Thymus (tissue), 11 donors: ENCODE measurements around the gene RPL41. TPM values are rescaled to one million over a fixed set of nuclear protein-coding genes. Genes with fewer than 3 reads are reported as not detected.
A peak's percentile ranks its signal among the peaks of the same experiment; 100 is the strongest.

Experiments
- DNase-seq, 9 donors: peaks; one replicate each; pipeline ENCODE4 v3.0.0-alpha.2; 2013; ENCODE audit warnings: low spot score in 9 of 9, low read depth in 6 of 9, missing footprints in 1 of 9
- H3K27ac ChIP-seq, 2 donors: one replicate each; pipeline ENCODE4 v1.5.1; 2013; ENCODE audit warnings: control low read depth in 1 of 2, low read depth in 1 of 2, low read length in 1 of 2, mild to moderate bottlenecking in 1 of 2, moderate library complexity in 1 of 2
- H3K27me3 ChIP-seq, 2 donors: one replicate each; pipeline ENCODE4 v1.5.1; 2013; ENCODE audit warnings: low read length in 1 of 2; ENCODE audit not compliant: control insufficient read depth in 2 of 2, insufficient read depth in 1 of 2
- H3K36me3 ChIP-seq, 2 donors: one replicate each; pipeline ENCODE4 v1.5.1; 2013; ENCODE audit warnings: low read length in 1 of 2, mild to moderate bottlenecking in 1 of 2, moderate library complexity in 1 of 2; ENCODE audit not compliant: control insufficient read depth in 2 of 2, insufficient read depth in 2 of 2
- H3K4me1 ChIP-seq, 2 donors: one replicate each; pipeline ENCODE4 v1.5.1; 2013; ENCODE audit warnings: low read length in 2 of 2; ENCODE audit not compliant: control insufficient read depth in 2 of 2, insufficient read depth in 2 of 2
- H3K4me3 ChIP-seq, 2 donors: one replicate each; pipeline ENCODE4 v1.5.1; 2013; ENCODE audit warnings: low read length in 2 of 2, control low read depth in 1 of 2, mild to moderate bottlenecking in 1 of 2
- H3K9me3 ChIP-seq, 2 donors: one replicate each; pipeline ENCODE4 v1.5.1; 2013; ENCODE audit warnings: low read length in 1 of 2, mild to moderate bottlenecking in 1 of 2; ENCODE audit not compliant: control insufficient read depth in 2 of 2, insufficient read depth in 1 of 2
- WGBS: extraction: QIAGEN DNeasy Blood & Tissue Kit; methylation state at CpG from one replicate; pipeline ENCODE4 v1.1.7; 2013; 5-methylcytosine and 5-hydroxymethylcytosine counted together
- polyA plus RNA-seq: library from polyadenylated mRNA; stranded (reverse); fragments of 200-250 nt; gene quantifications from one replicate; pipeline ENCODE4 v1.2.3, GENCODE V29; 2013
- total RNA-seq: library from RNA; stranded (reverse); fragments of 120-200 nt; gene quantifications from one replicate; pipeline ENCODE4 v1.2.4, GENCODE V29; 2013
- donor health status: healthy.

Gene RPL41
- total and polyA plus RNA-seq, 2 donors, result 5,569 to 9,819 TPM

DNA sequence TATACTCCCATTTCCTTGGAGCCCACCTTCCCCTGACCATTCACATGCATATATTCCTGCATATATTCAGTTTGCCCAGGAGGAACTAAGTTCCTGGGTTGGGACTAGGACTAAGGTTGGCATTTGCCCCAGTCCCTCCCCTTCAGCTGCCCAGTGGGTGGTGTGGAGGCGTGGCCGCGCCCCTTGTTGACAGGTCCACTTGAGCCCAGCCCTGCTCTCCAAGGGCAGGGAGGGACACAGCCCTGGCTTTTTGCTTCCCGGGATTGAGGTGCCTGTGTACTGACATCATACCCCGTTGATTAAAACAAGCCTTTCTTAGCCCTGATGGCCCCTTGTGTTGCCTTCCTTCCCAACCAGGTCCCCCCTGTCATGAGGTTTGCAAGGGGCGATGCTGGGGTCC is 29.2 kb upstream of the RPL41 start:
- Histone ChIP-seq H3K9me3 (no peaks in the 10 kb centered on the region), H3K36me3 (no peaks in the 10 kb centered on the region), H3K27me3 (peaks cover 0 to 26% of the 10 kb centered on the region in 2 donors), H3K4me1 (no peaks in the 10 kb centered on the region), H3K4me3 (no peak overlapping the region), H3K27ac (no peak overlapping the region)
- DNase-seq, result no peak
- WGBS, result 97% methylated on average over 6 of the region's 6 CpGs

- no peaks in the 10 kb centered on the region for H3K36me3 ChIP-seq
Measured at GRCh38 chr12:56097738-56098137, 18.7 kb upstream of the RPL41 start.

DNA sequence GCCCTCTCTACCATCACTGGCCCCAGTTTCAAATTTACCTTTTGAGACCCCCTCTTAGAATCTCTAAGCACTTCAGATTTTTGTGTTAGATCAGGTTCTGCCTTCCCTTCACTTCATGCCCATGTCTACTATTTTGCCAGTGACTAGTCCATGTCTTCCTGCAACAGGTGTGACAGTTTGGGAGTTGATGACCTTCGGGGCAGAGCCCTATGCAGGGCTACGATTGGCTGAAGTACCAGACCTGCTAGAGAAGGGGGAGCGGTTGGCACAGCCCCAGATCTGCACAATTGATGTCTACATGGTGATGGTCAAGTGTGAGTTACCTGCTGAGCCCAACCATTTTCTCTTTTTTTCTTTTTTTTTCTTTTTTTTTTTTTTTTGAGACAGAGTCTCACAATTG is 17.8 kb upstream of the RPL41 start:
- 94% methylated on average over 3 of the region's 3 CpGs for WGBS

More at GRCh38 chr12:56097738-56098137, 18.7 kb upstream of the RPL41 start:
- no peak overlapping the region for H3K27ac ChIP-seq
- no peak overlapping the region for H3K4me3 ChIP-seq
- peaks cover 2 to 14% of the 10 kb centered on the region in 2 donors for H3K27me3 ChIP-seq
- WGBS, result 95% methylated on average over 6 of the region's 6 CpGs
- peaks cover 3 to 6% of the 10 kb centered on the region in 2 donors for H3K4me1 ChIP-seq
- no peaks in the 10 kb centered on the region for H3K9me3 ChIP-seq
- DNase-seq, result no peak

DNA sequence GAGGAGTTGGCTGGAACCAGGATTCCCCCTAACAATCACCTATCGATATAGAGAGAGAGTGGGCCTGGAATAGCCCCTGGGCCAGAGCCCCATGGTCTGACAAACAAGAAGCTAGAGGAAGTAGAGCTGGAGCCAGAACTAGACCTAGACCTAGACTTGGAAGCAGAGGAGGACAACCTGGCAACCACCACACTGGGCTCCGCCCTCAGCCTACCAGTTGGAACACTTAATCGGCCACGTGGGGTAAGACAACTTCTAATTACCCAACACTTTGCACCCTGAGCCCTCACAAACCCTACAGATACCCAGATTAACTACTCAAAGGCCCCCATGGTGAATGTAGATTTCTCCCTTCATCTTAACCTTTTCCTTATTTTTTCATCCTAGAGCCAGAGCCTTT is 16.6 kb upstream of the RPL41 start:
- no peak overlapping the region for H3K27ac ChIP-seq
- no peak for DNase-seq

More for the DNA sequence above, 17.8 kb upstream of the RPL41 start:
- H3K27ac ChIP-seq, result no peak overlapping the region
- H3K4me3 ChIP-seq, result no peak overlapping the region
- H3K27me3 ChIP-seq, result peaks cover 2 to 11% of the 10 kb centered on the region in 2 donors
- H3K9me3 ChIP-seq, result no peaks in the 10 kb centered on the region
- peaks cover 9 to 15% of the 10 kb centered on the region in 2 donors for H3K4me1 ChIP-seq
- no peak for DNase-seq
- H3K36me3 ChIP-seq, result no peaks in the 10 kb centered on the region

GRCh38 chr12:56101045-56101444 is 15.4 kb upstream of the RPL41 start:
- H3K4me1 ChIP-seq, result peaks cover 14 to 30% of the 10 kb centered on the region in 2 donors
- no peaks in the 10 kb centered on the region for H3K36me3 ChIP-seq
- 95% methylated on average over 14 of the region's 14 CpGs for WGBS
- no peak overlapping the region for H3K27ac ChIP-seq
- no peak overlapping the region for H3K4me3 ChIP-seq
- no peak for DNase-seq
- H3K27me3 ChIP-seq, result peaks cover 0 to 11% of the 10 kb centered on the region in 2 donors
- H3K9me3 ChIP-seq, result peaks cover 0 to 5% of the 10 kb centered on the region in 2 donors

More for the DNA sequence above, 16.6 kb upstream of the RPL41 start:
- over 99% methylated on average over 4 of the region's 4 CpGs for WGBS
- Histone ChIP-seq H3K4me3 (no peak overlapping the region), H3K36me3 (no peaks in the 10 kb centered on the region), H3K4me1 (peaks cover 9 to 17% of the 10 kb centered on the region in 2 donors), H3K27me3 (peaks cover 2 to 11% of the 10 kb centered on the region in 2 donors), H3K9me3 (peaks cover 0 to 5% of the 10 kb centered on the region in 2 donors)

GRCh38 chr12:56102683-56103065 is 13.8 kb upstream of the RPL41 start:
- no peak overlapping the region for H3K4me3 ChIP-seq
- peaks cover 15 to 37% of the 10 kb centered on the region in 2 donors for H3K4me1 ChIP-seq
- H3K36me3 ChIP-seq, result peaks cover 7 to 16% of the 10 kb centered on the region in 2 donors

DNA sequence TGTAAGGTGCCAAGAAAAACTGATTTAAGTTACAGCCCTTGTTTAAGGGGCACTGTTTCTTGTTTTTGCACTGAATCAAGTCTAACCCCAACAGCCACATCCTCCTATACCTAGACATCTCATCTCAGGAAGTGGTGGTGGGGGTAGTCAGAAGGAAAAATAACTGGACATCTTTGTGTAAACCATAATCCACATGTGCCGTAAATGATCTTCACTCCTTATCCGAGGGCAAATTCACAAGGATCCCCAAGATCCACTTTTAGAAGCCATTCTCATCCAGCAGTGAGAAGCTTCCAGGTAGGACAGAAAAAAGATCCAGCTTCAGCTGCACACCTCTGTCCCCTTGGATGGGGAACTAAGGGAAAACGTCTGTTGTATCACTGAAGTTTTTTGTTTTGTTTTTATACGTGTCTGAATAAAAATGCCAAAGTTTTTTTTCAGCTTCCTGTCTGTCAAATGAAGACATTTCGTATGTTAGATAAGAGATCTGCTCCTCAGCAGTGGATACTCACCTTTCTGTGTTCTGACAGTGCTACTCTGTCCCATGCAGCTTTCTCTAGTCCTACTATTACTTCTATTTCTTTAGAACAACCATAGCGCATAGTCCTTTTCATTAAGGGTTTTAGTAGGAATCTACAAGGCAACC is 13.2 kb upstream of the RPL41 start:
- H3K4me3 ChIP-seq, result peak overlapping the region; percentile 84 to 90

More at GRCh38 chr12:56102683-56103065, 13.8 kb upstream of the RPL41 start:
- H3K27me3 ChIP-seq, result no peaks in the 10 kb centered on the region
- H3K27ac ChIP-seq, result peak overlapping the region; percentile 56 to 78
- WGBS, result 100% methylated on average over 1 of the region's 1 CpG
- peaks cover 0 to 5% of the 10 kb centered on the region in 2 donors for H3K9me3 ChIP-seq
- no peak for DNase-seq

DNA sequence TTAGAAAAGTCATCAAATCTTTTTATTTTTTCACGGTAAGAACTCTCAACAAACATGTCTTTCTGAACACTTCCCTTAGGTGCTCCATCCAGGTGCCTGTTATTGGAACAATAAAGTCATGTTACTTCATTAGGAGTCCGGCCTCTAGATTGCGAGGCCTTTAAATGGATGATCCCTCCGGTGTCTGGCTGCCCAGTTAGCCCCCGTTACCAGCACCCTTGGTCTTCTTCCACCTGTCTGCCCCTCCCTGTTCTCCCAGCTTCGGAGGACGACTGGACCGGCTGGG is 12.7 kb upstream of the RPL41 start:
- DNase-seq, result no peak
- Histone ChIP-seq H3K27ac (peak overlapping the region; percentile 78 to 93), H3K36me3 (peaks cover 9 to 26% of the 10 kb centered on the region in 2 donors), H3K4me3 (peak overlapping the region; percentile 84 to 90), H3K27me3 (no peaks in the 10 kb centered on the region), H3K9me3 (peaks cover 0 to 5% of the 10 kb centered on the region in 2 donors), H3K4me1 (peaks cover 15 to 37% of the 10 kb centered on the region in 2 donors)
- 4% methylated on average over 8 of the region's 8 CpGs for WGBS

More for the DNA sequence above, 13.2 kb upstream of the RPL41 start:
- 42% methylated on average over 6 of the region's 6 CpGs for WGBS
- peak in 2 of 9 donors; percentile 21 to 56 for DNase-seq
- Histone ChIP-seq H3K27ac (peak overlapping the region; percentile 78 to 86), H3K9me3 (peaks cover 0 to 5% of the 10 kb centered on the region in 2 donors), H3K4me1 (peaks cover 15 to 37% of the 10 kb centered on the region in 2 donors), H3K36me3 (peaks cover 9 to 21% of the 10 kb centered on the region in 2 donors), H3K27me3 (no peaks in the 10 kb centered on the region)

DNA sequence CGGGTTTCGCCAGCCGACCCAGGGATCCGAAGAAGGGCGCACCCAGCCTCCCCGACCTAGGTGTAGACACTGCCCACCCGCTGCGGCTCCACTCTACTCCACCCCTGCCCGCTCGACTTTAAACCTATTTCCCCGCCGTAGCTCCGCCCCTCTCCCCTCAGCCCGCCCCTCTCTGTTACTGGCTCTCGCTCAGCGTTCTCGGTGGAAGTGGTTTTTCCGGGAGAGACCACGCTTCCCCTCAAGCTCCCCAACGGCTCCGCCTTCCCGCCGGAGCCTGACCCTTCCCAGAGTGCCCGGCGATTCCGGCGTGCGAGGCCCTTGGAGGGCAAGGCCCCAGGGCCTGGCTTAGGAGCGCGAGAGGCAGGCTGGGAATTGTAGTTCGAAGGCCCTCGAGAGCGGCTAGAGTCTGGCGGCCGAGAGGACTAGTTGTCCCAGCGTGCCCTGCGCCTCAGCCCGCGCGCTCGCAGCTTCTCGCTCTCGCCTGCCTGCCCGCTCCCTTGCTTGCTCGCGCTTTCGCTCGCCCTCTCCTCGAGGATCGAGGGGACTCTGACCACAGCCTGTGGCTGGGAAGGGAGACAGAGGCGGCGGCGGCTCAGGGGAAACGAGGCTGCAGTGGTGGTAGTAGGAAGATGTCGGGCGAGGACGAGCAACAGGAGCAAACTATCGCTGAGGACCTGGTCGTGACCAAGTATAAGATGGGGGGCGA is 12.2 kb upstream of the RPL41 start, which contains the start of gene PA2G4:
PA2G4 (plus strand) TSS at position 451 of the 706 bp plus-strand sequence; CDS start at position 630, 179 bp downstream.
- Histone ChIP-seq H3K4me1 (peaks cover 15 to 37% of the 10 kb centered on the region in 2 donors), H3K27me3 (no peaks in the 10 kb centered on the region), H3K27ac (peak within 1 kb of the TSS; percentile 78 to 93), H3K36me3 (peaks cover 12 to 30% of the 10 kb centered on the region in 2 donors), H3K4me3 (peak within 1 kb of the TSS; percentile 84 to 90), H3K9me3 (peaks cover 0 to 5% of the 10 kb centered on the region in 2 donors)
- DNase-seq, result peak; percentile 91 to 99 (median 95)
- WGBS, result under 1% methylated on average over 60 of the region's 60 CpGs
